22Rv1 (cell line): ENCODE data around the gene IGF1R.

Experiments used
- CTCF ChIP-seq: fragments of 450-650 bp; IDR thresholded peaks from 2 replicates; pipeline ENCODE4 v1.5.1; 2017; ENCODE audit warnings: mild to moderate bottlenecking
- ZFX ChIP-seq: fragments of 450-650 bp; IDR thresholded peaks from 2 replicates; pipeline ENCODE4 v1.6.1; 2017; ENCODE audit warnings: antibody characterized with exemption, borderline replicate concordance

GRCh38 chr15:98949624-98950023 lies 301.3 kb downstream of the IGF1R start:
- TF ChIP-seq ZFX (no peak), CTCF (no peak)
